OCI-LY1 (cell line): ENCODE data around the gene TVP23A.

ENCODE experiments used
- H2AFZ ChIP-seq: fragments of 200-600 bp; sonication (generic), shearing (Covaris generic); 2 replicates; pipeline ENCODE4 v1.6.0; 2014; ENCODE audit warnings: antibody characterized with exemption, mild to moderate bottlenecking, low read length
- H3F3A ChIP-seq: fragments of 200-600 bp; sonication (generic), shearing (Covaris generic); 2 replicates; pipeline ENCODE4 v1.6.0; 2014; ENCODE audit warnings: mild to moderate bottlenecking, antibody characterized with exemption, low read length, moderate library complexity; ENCODE audit not compliant: insufficient read depth
- H3K27ac ChIP-seq: fragments of 200-600 bp; sonication (generic); 2 replicates; pipeline ENCODE4 v1.5.1; 2014; ENCODE audit warnings: low read length, mixed run types, mild to moderate bottlenecking, low read depth; ENCODE audit not compliant: poor library complexity, severe bottlenecking
- H3K27me3 ChIP-seq: fragments of 200-600 bp; sonication (generic); 2 replicates; pipeline ENCODE4 v1.6.0; 2014; ENCODE audit warnings: antibody characterized with exemption, mild to moderate bottlenecking, low read length, moderate library complexity; ENCODE audit not compliant: insufficient read depth
- H3K36me3 ChIP-seq: fragments of 200-600 bp; sonication (generic); 2 replicates; pipeline ENCODE4 v1.6.1; 2014; ENCODE audit warnings: mild to moderate bottlenecking, antibody characterized with exemption, low read length, moderate library complexity, mixed read lengths; ENCODE audit not compliant: insufficient read depth
- H3K4me1 ChIP-seq: fragments of 200-600 bp; sonication (generic); 2 replicates; pipeline ENCODE4 v1.5.1; 2014; ENCODE audit warnings: mild to moderate bottlenecking, low read length, moderate library complexity; ENCODE audit not compliant: insufficient read depth, severe bottlenecking
- H3K4me2 ChIP-seq: fragments of 200-600 bp; sonication (generic), shearing (Covaris generic); 2 replicates; pipeline ENCODE4 v1.6.1; 2014; ENCODE audit warnings: low read length
- H3K4me3 ChIP-seq: fragments of 200-600 bp; sonication (generic); 2 replicates; pipeline ENCODE4 v1.5.1; 2014; ENCODE audit warnings: low read length, low read depth, mild to moderate bottlenecking, mixed read lengths; ENCODE audit not compliant: poor library complexity, severe bottlenecking
- H3K79me2 ChIP-seq: fragments of 200-600 bp; shearing (Covaris generic); 2 replicates; pipeline ENCODE4 v1.6.1; 2016; ENCODE audit warnings: mixed run types, low read length, mixed read lengths; ENCODE audit not compliant: insufficient read depth
- H3K9ac ChIP-seq: fragments of 200-600 bp; sonication (generic), shearing (Covaris generic); 2 replicates; pipeline ENCODE4 v1.6.1; 2014; ENCODE audit warnings: mild to moderate bottlenecking, low read length, mixed read lengths
- H3K9me2 ChIP-seq: fragments of 200-600 bp; sonication (generic), shearing (Covaris generic); 2 replicates; pipeline ENCODE4 v1.6.1; 2014; ENCODE audit warnings: low read depth, mild to moderate bottlenecking, low read length, mixed read lengths
- H3K9me3 ChIP-seq: fragments of 200-600 bp; shearing (Covaris generic); 2 replicates; pipeline ENCODE4 v1.6.1; 2014; ENCODE audit warnings: low read length, mixed read lengths
- H4K20me1 ChIP-seq: fragments of 200-600 bp; sonication (generic), shearing (Covaris generic); 2 replicates; pipeline ENCODE4 v1.6.0; 2016; ENCODE audit warnings: mild to moderate bottlenecking, low read length; ENCODE audit not compliant: insufficient read depth
- EZH2 ChIP-seq: fragments of 200-600 bp; sonication (generic), shearing (Covaris generic); IDR thresholded peaks from 2 replicates; pipeline ENCODE4 v1.8.0; 2017; ENCODE audit warnings: borderline replicate concordance, mixed run types, mild to moderate bottlenecking, antibody characterized with exemption, low read length, moderate library complexity, mixed read lengths
- TF ChIP-seq, protein P1 (sequence below): fragments of 200-600 bp; sonication (generic), shearing (Covaris generic); IDR thresholded peaks from 2 replicates; pipeline ENCODE4 v1.5.1; 2017; ENCODE audit warnings: mild to moderate bottlenecking, antibody characterized with exemption, low read length, moderate library complexity, mixed read lengths

TVP23A gene

DNA sequence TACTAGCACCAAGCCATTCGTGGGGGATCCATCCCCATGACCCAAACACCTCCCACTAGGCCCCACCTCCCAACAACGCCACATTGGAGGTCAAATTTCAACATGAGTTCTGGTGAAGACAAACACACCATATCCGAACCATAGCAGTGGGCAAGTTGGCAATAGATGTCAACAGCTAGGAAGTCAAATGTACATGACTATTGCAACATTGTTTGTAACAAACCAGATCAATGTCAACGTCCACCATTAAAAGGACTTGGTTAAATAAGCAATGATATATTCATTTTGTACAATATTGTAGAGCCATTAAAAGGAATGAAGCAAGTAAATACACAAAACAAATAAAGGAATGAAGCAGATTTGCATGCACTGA, 31.9 kb upstream of the TVP23A start:
- Histone ChIP-seq H3K9ac (no peak overlapping the region), H2AFZ (no peak overlapping the region), H3K4me1 (peaks cover 11% of the 10 kb centered on the region), H3F3A (no peaks in the 10 kb centered on the region), H3K79me2 (no peaks in the 10 kb centered on the region), H4K20me1 (no peaks in the 10 kb centered on the region), H3K27me3 (no peaks in the 10 kb centered on the region), H3K4me3 (no peak overlapping the region), H3K36me3 (peaks cover 4% of the 10 kb centered on the region; the same call in 1 of the 2 replicates), H3K9me2 (no peaks in the 10 kb centered on the region), H3K27ac (no peak overlapping the region), H3K9me3 (no peaks in the 10 kb centered on the region), H3K4me2 (no peak overlapping the region)
- TF ChIP-seq EZH2 = no peak
- TF ChIP-seq, protein P1, sequence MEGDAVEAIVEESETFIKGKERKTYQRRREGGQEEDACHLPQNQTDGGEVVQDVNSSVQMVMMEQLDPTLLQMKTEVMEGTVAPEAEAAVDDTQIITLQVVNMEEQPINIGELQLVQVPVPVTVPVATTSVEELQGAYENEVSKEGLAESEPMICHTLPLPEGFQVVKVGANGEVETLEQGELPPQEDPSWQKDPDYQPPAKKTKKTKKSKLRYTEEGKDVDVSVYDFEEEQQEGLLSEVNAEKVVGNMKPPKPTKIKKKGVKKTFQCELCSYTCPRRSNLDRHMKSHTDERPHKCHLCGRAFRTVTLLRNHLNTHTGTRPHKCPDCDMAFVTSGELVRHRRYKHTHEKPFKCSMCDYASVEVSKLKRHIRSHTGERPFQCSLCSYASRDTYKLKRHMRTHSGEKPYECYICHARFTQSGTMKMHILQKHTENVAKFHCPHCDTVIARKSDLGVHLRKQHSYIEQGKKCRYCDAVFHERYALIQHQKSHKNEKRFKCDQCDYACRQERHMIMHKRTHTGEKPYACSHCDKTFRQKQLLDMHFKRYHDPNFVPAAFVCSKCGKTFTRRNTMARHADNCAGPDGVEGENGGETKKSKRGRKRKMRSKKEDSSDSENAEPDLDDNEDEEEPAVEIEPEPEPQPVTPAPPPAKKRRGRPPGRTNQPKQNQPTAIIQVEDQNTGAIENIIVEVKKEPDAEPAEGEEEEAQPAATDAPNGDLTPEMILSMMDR = no peak

DNA sequence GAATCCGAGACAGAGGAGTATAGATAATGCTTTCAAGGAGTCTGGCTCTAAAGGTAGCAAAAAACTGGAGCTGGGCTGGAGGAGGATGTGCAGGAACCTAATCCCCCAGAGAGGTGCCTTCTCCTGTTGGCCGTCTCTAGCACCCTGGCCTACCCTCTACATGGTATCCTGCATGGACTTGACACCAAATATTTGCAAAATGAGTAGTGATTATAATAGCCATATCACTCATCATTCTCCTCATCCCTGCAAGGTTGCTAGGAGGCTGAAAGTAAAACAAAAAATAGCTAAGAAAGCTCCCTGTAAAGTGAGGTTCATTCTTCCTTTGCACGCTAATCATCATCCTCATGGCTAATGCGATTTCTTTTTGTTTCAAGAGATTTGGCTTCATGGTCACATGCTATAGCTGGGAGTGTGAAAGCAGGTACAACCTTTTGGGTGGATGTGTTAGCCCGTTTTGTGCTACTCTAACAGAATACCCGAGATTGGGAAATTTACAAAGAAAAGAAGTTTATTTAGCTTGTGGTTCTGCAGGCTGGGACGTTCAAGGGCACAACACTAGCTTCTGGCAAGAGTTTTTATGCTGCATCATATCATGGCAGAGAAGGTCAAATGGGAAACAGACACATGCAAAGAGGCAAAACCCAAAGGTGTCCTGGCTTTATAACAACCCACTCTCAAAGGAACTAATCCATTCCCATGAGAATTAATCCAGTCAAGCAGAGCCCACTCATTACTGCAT, 31.3 kb upstream of the TVP23A start:
- Histone ChIP-seq H3K9me3 (no peaks in the 10 kb centered on the region), H3K9ac (no peak overlapping the region), H4K20me1 (no peaks in the 10 kb centered on the region), H3K9me2 (no peaks in the 10 kb centered on the region), H3K36me3 (peaks cover 4% of the 10 kb centered on the region; the same call in 1 of the 2 replicates), H3K4me1 (peaks cover 11% of the 10 kb centered on the region), H2AFZ (no peak overlapping the region), H3K4me2 (no peak overlapping the region), H3K79me2 (no peaks in the 10 kb centered on the region), H3K4me3 (no peak overlapping the region), H3F3A (no peaks in the 10 kb centered on the region), H3K27me3 (no peaks in the 10 kb centered on the region), H3K27ac (no peak overlapping the region)
- no peak for TF ChIP-seq EZH2
- TF ChIP-seq, protein P1 = no peak

DNA sequence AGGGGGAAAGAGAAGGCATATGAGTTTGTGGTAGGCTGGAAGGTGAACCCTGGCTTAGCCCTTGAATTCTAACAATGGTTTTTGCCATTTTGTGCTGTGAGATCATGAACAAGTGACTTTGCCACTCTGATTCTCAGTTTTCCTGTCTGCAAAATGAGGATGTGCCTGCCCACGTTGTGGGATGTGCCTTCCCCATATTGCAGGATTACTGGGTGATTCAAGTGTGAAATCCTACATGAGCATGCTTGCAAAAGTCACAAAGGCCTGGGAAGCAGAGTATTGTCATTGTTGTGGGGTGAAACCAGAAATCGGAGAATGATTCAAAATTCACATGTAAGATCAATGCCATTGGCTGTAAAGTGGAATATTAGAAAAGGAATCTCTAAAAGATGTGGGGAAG, 28.6 kb upstream of the TVP23A start:
- no peaks in the 10 kb centered on the region for H4K20me1 ChIP-seq
- no peak overlapping the region for H3K4me2 ChIP-seq
- no peak overlapping the region for H2AFZ ChIP-seq
- H3K4me1 ChIP-seq = peaks cover 3% of the 10 kb centered on the region
- H3K36me3 ChIP-seq = peaks cover 4% of the 10 kb centered on the region; the same call in 1 of the 2 replicates
- H3K9me3 ChIP-seq = no peaks in the 10 kb centered on the region
- no peaks in the 10 kb centered on the region for H3K27me3 ChIP-seq
- no peaks in the 10 kb centered on the region for H3F3A ChIP-seq
- no peaks in the 10 kb centered on the region for H3K9me2 ChIP-seq
- H3K9ac ChIP-seq = no peak overlapping the region
- H3K79me2 ChIP-seq = no peaks in the 10 kb centered on the region
- no peak overlapping the region for H3K27ac ChIP-seq
- no peak overlapping the region for H3K4me3 ChIP-seq
- TF ChIP-seq, protein P1 = no peak
- no peak for TF ChIP-seq EZH2
